ENCODE measurements around the gene SYNM.

Gene SYNM

GRCh38 chr15:99101501-99101900, 3.4 kb upstream of the SYNM start:
- no peak for DNase-seq (ENCODE audit: low read depth in 2 of 2)
- no peak overlapping the region for H3K4me3 ChIP-seq (replicated peaks in 1 of 2; ENCODE audit: low read depth in 2 of 2, low read length in 2 of 2)
- no peak for TF ChIP-seq CTCF (IDR thresholded peaks at IDR 0.05; ENCODE audit: low read depth, low read length)

GRCh38 chr15:99102332-99103235, 2.3 kb upstream of the SYNM start:
- H3K4me3 ChIP-seq (replicated peaks in 1 of 2; ENCODE audit: low read depth in 2 of 2, low read length in 2 of 2): no peak overlapping the region
- DNase-seq (ENCODE audit: low read depth in 2 of 2): no peak
- no peak for TF ChIP-seq CTCF (IDR thresholded peaks at IDR 0.05; ENCODE audit: low read depth, low read length)

- no peak overlapping the region for H3K4me3 ChIP-seq (replicated peaks in 1 of 2; ENCODE audit: low read depth in 2 of 2, low read length in 2 of 2)
- TF ChIP-seq CTCF (IDR thresholded peaks at IDR 0.05; ENCODE audit: low read depth, low read length): no peak
- no peak for DNase-seq (ENCODE audit: low read depth in 2 of 2)
These were observed 1.6 kb upstream of the SYNM start for GRCh38 chr15:99103279-99103678.

- peak; percentile 61 to 62 for DNase-seq (ENCODE audit: low read depth in 2 of 2)
- peak overlapping the region; percentile 27 to 45 for H3K4me3 ChIP-seq (replicated peaks in 1 of 2; ENCODE audit: low read depth in 2 of 2, low read length in 2 of 2)
- TF ChIP-seq CTCF (IDR thresholded peaks at IDR 0.05; ENCODE audit: low read depth, low read length): no peak
These were observed 848 bp downstream of the SYNM start for GRCh38 chr15:99105514-99106341.

GRCh38 chr15:99106417-99107220, 1.7 kb downstream of the SYNM start:
- TF ChIP-seq CTCF (IDR thresholded peaks at IDR 0.05; ENCODE audit: low read depth, low read length): no peak
- DNase-seq (ENCODE audit: low read depth in 2 of 2): peak; percentile 44 to 54

GRCh38 chr15:99108993-99109392, 4.1 kb downstream of the SYNM start:
- no peak for DNase-seq (ENCODE audit: low read depth in 2 of 2)
- no peak for TF ChIP-seq CTCF (IDR thresholded peaks at IDR 0.05; ENCODE audit: low read depth, low read length)
- H3K4me3 ChIP-seq (replicated peaks in 1 of 2; ENCODE audit: low read depth in 2 of 2, low read length in 2 of 2): no peak overlapping the region

More at GRCh38 chr15:99106417-99107220, 1.7 kb downstream of the SYNM start:
- H3K4me3 ChIP-seq (replicated peaks in 1 of 2; ENCODE audit: low read depth in 2 of 2, low read length in 2 of 2): peak overlapping the region; percentile 27 to 45

Data from cardiac fibroblast (primary cell).